Stomach smooth muscle (tissue), 2 donors: ENCODE results near the gene NLGN4X.

ENCODE experiments used
- H3K27ac ChIP-seq: one replicate; pipeline ENCODE4 v1.7.0; 2013; ENCODE audit warnings: mild to moderate bottlenecking, low read length, inconsistent platforms
- H3K27me3 ChIP-seq, 2 donors: one replicate each; pipeline ENCODE4 v1.7.0; 2013; ENCODE audit warnings: low read length in 2 of 2; ENCODE audit not compliant: insufficient read depth in 2 of 2, control insufficient read depth in 1 of 2
- H3K36me3 ChIP-seq, 2 donors: one replicate each; pipeline ENCODE4 v1.7.0; 2013; ENCODE audit warnings: low read length in 2 of 2; ENCODE audit not compliant: control insufficient read depth in 2 of 2, insufficient read depth in 2 of 2
- H3K4me1 ChIP-seq: one replicate; pipeline ENCODE4 v1.7.0; 2013; ENCODE audit warnings: low read length; ENCODE audit not compliant: control insufficient read depth, insufficient read depth
- H3K4me3 ChIP-seq, 2 donors: one replicate each; pipeline ENCODE4 v1.7.0; 2013; ENCODE audit warnings: low read length in 2 of 2
- H3K9ac ChIP-seq, 2 donors: one replicate each; pipeline ENCODE4 v1.7.0; 2013; ENCODE audit warnings: low read length in 2 of 2, mild to moderate bottlenecking in 1 of 2
- H3K9me3 ChIP-seq, 2 donors: one replicate each; pipeline ENCODE4 v1.7.0; 2013; ENCODE audit warnings: low read length in 2 of 2; ENCODE audit not compliant: control insufficient read depth in 2 of 2
- donor health status: healthy.
- donor health status: Pancreatic carcinoma.

The NLGN4X gene

GRCh38 chrX:6225288-6225910 lies 3.3 kb downstream of the NLGN4X start:
- Histone ChIP-seq H3K9me3 (no peaks in the 10 kb centered on the region), H3K27ac (no peak overlapping the region), H3K4me1 (peaks cover 2% of the 10 kb centered on the region), H3K27me3 (peaks cover 0 to 18% of the 10 kb centered on the region in 2 donors), H3K4me3 (no peak overlapping the region), H3K36me3 (no peaks in the 10 kb centered on the region), H3K9ac (no peak overlapping the region)

DNA sequence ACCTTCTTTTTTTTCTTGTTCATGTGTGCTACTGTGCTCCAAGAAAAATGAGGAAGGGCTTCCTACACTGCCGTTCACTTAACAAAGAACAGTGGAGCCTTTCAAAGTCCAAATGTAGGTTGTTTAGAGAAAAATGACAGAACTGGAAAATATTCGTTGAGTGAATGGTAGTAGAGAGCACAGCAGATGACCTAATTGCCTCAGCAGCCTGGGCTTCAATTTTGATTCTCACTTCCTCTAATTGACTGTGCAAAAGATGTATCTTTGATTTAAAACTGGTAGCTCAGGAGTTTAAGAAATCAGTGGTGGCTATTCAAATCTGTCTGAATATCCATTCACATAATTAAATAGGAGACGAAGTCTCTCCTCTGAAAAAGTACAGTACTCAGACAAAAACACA lies 5.2 kb downstream of the NLGN4X start:
- H3K36me3 ChIP-seq = no peaks in the 10 kb centered on the region
- H3K4me3 ChIP-seq = no peak overlapping the region
- H3K9me3 ChIP-seq = no peaks in the 10 kb centered on the region
- H3K9ac ChIP-seq = no peak overlapping the region
- H3K4me1 ChIP-seq = peaks cover 2% of the 10 kb centered on the region
- H3K27ac ChIP-seq = no peak overlapping the region
- H3K27me3 ChIP-seq = peaks cover 0 to 12% of the 10 kb centered on the region in 2 donors

- Histone ChIP-seq H3K4me1 (no peaks in the 10 kb centered on the region), H3K9me3 (no peaks in the 10 kb centered on the region), H3K27me3 (no peaks in the 10 kb centered on the region), H3K27ac (no peak overlapping the region), H3K4me3 (no peak overlapping the region), H3K9ac (no peak overlapping the region), H3K36me3 (no peaks in the 10 kb centered on the region)
Observed at GRCh38 chrX:6210230-6210629, 18.4 kb downstream of the NLGN4X start.

DNA sequence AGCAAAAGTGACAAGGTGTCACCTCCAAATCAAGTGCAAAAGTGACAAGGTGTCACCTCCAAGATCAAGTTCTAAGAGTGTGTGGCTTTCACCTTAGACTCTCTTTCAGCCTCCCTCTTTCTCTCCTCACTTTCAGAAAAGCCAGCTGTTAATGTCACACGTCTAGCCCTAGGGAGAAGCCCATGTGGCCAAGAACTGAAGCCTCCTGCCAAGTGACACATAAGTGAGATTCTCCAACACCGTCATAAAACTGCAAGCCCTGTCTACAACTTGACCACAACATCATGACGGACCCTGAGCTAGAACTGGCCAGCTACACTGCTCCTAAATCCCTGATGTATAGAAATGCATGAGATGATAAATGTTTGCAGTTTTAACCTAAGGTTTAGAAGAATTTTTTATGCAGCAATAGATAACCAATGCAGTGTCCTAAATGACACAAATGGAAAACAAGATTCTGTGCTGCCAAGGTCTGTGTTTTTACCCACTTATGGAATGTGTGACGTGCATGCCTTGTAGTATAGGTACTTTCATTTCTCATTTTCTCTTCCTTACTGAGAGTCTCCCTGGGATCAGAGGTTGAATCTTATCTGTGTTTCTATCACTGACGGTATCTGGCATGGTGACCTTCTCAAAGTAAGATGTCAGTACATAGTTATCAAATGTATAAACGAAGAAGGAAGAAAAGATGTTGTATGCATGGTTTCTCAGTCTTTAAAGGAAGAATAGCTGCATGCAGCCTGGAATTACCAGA lies 25.0 kb downstream of the NLGN4X start:
- H3K27ac ChIP-seq = no peak overlapping the region
- no peaks in the 10 kb centered on the region for H3K4me1 ChIP-seq
- H3K36me3 ChIP-seq = no peaks in the 10 kb centered on the region
- no peaks in the 10 kb centered on the region for H3K9me3 ChIP-seq
- no peak overlapping the region for H3K9ac ChIP-seq
- H3K4me3 ChIP-seq = no peak overlapping the region
- no peaks in the 10 kb centered on the region for H3K27me3 ChIP-seq

DNA sequence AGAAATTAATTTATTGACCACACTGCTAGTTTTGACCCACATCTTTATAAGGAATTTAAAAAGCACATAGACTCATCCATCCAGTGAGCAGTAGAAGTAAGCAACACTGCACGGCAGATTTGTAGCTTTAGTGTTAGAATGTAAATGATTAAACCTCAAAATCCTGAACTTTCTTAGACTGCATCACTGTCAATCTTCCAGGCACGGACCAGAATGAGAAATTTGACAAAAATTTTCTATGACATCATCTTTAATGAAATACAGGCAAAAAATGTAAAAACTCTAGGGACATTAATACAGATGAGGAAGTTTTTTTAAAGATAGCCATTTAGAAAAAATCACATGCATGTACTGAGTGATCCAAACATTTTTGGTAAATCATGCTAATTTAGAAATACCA lies 29.2 kb downstream of the NLGN4X start:
- Histone ChIP-seq H3K27me3 (no peaks in the 10 kb centered on the region), H3K4me3 (no peak overlapping the region), H3K9me3 (peaks cover 0 to 3% of the 10 kb centered on the region in 2 donors), H3K36me3 (no peaks in the 10 kb centered on the region), H3K27ac (no peak overlapping the region), H3K4me1 (no peaks in the 10 kb centered on the region), H3K9ac (no peak overlapping the region)

DNA sequence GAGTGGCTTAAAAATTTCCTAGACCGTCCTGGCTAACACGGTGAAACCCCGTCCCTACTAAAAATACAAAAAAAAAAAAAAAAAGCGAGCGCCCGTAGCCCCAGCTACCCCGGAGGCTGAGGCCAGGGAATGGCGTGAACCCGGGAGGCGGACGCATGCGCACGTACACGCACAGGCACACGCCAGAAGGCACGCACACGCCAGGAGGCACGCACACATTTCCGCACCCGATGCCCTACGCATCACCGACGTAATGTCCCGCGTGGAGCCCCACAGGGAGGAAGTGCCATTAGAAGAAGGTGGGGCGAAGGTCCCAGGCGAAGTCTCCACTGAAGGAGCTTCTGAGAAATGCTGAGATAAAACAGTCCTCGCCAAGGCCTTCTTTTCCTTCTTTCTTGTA lies 41.4 kb downstream of the NLGN4X start:
- Histone ChIP-seq H3K27ac (no peak overlapping the region), H3K9ac (no peak overlapping the region), H3K27me3 (no peaks in the 10 kb centered on the region), H3K36me3 (no peaks in the 10 kb centered on the region), H3K9me3 (no peaks in the 10 kb centered on the region), H3K4me1 (no peaks in the 10 kb centered on the region), H3K4me3 (no peak overlapping the region)

GRCh38 chrX:6184900-6185515 lies 43.7 kb downstream of the NLGN4X start:
- H3K27me3 ChIP-seq = no peaks in the 10 kb centered on the region
- no peaks in the 10 kb centered on the region for H3K36me3 ChIP-seq
- no peak overlapping the region for H3K9ac ChIP-seq
- H3K4me1 ChIP-seq = no peaks in the 10 kb centered on the region
- no peak overlapping the region for H3K4me3 ChIP-seq
- no peaks in the 10 kb centered on the region for H3K9me3 ChIP-seq
- H3K27ac ChIP-seq = no peak overlapping the region

DNA sequence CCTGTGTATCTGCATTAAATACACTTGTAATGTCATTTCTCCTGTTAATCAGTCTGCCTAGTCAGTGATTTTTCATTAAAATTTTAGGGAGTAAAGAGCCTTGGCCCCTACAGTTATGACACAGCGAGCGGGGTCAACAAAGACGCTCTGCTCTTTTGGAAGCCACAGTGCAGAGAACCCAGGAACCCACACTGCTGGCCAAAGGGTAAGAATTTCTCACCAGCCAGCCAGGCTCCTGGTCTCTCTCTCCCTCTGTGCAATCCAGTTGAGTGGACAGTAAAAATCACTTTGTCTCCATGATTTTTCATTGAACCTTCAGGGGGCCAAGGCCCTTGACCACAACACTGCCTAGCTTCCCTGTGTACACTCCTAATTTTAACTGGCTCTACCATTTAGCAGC lies 52.8 kb downstream of the NLGN4X start:
- Histone ChIP-seq H3K4me1 (no peaks in the 10 kb centered on the region), H3K9ac (no peak overlapping the region), H3K4me3 (no peak overlapping the region), H3K9me3 (no peaks in the 10 kb centered on the region), H3K36me3 (no peaks in the 10 kb centered on the region), H3K27me3 (no peaks in the 10 kb centered on the region), H3K27ac (no peak overlapping the region)

- no peak overlapping the region for H3K27ac ChIP-seq
- no peak overlapping the region for H3K9ac ChIP-seq
- H3K27me3 ChIP-seq = no peaks in the 10 kb centered on the region
- peaks cover 0 to 3% of the 10 kb centered on the region in 2 donors for H3K9me3 ChIP-seq
- no peaks in the 10 kb centered on the region for H3K4me1 ChIP-seq
- H3K4me3 ChIP-seq = no peak overlapping the region
- no peaks in the 10 kb centered on the region for H3K36me3 ChIP-seq
Observed at GRCh38 chrX:6170424-6170823, 58.2 kb downstream of the NLGN4X start.

- Histone ChIP-seq H3K27ac (no peak overlapping the region), H3K27me3 (no peaks in the 10 kb centered on the region), H3K36me3 (no peaks in the 10 kb centered on the region), H3K9me3 (peaks cover 0 to 3% of the 10 kb centered on the region in 2 donors), H3K4me1 (no peaks in the 10 kb centered on the region), H3K4me3 (no peak overlapping the region), H3K9ac (no peak overlapping the region)
Observed at GRCh38 chrX:6169407-6169806, 59.3 kb downstream of the NLGN4X start.

GRCh38 chrX:6163721-6164120 lies 64.9 kb downstream of the NLGN4X start:
- Histone ChIP-seq H3K4me3 (no peak overlapping the region), H3K27ac (no peak overlapping the region), H3K9ac (no peak overlapping the region), H3K4me1 (no peaks in the 10 kb centered on the region), H3K9me3 (peaks cover 0 to 3% of the 10 kb centered on the region in 2 donors), H3K36me3 (no peaks in the 10 kb centered on the region), H3K27me3 (no peaks in the 10 kb centered on the region)
